Adrenal gland (tissue), 5 donors: ENCODE results near the gene CARD6.

Experiments used
- POLR2A ChIP-seq, 2 donors: fragments of 450-650 bp; IDR thresholded peaks; one replicate each; pipeline ENCODE4 v1.6.1; 2017; ENCODE audit warnings: antibody characterized with exemption in 2 of 2, mild to moderate bottlenecking in 2 of 2, moderate library complexity in 1 of 2
- TF ChIP-seq, protein P1 (sequence below), 6 experiments: fragments of 450-650 bp in 4 of 6; fragments of 200-600 bp in 2 of 6; sonication (generic) in 1 of 6; IDR thresholded peaks; 1 replicate in 5 of 6; 2 replicates in 1 of 6; pipeline versions ENCODE4 v1.5.1 to v1.8.0; 2016 to 2021; ENCODE audit warnings: antibody characterized with exemption in 6 of 6, mild to moderate bottlenecking in 2 of 6, moderate library complexity in 1 of 6
- donor health status: DM: no; HTN: no; CAD: no.

- TF ChIP-seq, protein P1, sequence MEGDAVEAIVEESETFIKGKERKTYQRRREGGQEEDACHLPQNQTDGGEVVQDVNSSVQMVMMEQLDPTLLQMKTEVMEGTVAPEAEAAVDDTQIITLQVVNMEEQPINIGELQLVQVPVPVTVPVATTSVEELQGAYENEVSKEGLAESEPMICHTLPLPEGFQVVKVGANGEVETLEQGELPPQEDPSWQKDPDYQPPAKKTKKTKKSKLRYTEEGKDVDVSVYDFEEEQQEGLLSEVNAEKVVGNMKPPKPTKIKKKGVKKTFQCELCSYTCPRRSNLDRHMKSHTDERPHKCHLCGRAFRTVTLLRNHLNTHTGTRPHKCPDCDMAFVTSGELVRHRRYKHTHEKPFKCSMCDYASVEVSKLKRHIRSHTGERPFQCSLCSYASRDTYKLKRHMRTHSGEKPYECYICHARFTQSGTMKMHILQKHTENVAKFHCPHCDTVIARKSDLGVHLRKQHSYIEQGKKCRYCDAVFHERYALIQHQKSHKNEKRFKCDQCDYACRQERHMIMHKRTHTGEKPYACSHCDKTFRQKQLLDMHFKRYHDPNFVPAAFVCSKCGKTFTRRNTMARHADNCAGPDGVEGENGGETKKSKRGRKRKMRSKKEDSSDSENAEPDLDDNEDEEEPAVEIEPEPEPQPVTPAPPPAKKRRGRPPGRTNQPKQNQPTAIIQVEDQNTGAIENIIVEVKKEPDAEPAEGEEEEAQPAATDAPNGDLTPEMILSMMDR (IDR thresholded peaks at IDR 0.05): no peak
- TF ChIP-seq POLR2A (IDR thresholded peaks at IDR 0.05): no peak
Measured at GRCh38 chr5:40873286-40873880, 32.2 kb downstream of the CARD6 start.
